EL (cell line): Measurements from ENCODE around the gene FETUB.
"Not testable (repeated sequence)": the region's sequence is repeated elsewhere in the genome, so short reads cannot be mapped to it uniquely, and the experiment has no call there.

ENCODE experiments used
- DNase-seq: peaks from one replicate; pipeline ENCODE4 v3.0.0-alpha.2; 2016

The FETUB gene

DNA sequence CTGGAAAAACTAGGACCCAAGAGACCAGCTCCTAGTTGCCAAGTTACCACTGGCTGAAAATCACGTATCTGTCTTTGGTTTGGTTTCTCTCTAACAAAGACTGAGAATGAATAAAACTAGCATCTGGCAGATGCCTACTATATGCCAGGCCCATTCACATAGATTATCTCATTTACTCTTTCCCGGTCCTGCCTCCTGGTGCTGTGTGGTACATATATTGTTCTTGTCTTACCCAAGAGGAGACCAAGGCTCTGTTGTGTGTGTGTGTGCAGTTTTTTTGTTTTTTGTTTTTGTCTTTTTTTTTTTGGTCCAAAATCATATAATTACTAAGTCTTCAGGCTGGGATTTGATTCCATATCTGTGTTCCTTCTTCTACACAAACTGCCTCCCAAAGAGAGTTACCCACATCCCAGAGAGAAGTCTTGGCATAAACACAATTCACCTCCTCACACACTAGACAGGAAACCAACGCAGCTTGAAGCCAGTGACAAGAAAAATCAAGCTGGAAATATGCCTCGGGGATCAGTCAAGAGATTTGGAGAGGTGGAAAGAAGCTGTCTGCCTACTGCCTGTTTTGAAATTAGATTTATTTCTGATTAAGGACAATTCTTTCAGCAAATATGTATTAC is 26.4 kb upstream of the FETUB start:
- DNase-seq = no peak

DNA sequence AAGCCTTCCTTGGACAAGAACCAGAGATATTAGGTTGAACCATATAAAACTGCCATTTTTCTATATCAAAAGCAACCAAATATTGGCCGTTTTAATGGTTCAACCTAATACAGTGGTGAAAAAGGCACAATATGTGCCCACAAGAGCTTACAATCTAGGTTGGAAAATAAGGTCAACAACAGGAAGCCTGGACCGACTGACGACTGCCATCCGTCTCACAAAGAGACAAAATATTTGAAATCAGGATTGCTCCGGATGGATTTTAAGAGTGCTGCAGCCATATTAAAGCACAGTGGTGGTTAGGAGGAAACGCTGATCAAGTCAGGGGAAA is 26.0 kb upstream of the FETUB start:
- DNase-seq = no peak

- peak; percentile 69 for DNase-seq
These were observed 25.4 kb upstream of the FETUB start for GRCh38 chr3:186614597-186615483.

GRCh38 chr3:186616299-186616617 is 23.9 kb upstream of the FETUB start:
- no peak for DNase-seq

GRCh38 chr3:186617036-186617946 is 22.9 kb upstream of the FETUB start:
- peak; percentile 99 for DNase-seq

DNA sequence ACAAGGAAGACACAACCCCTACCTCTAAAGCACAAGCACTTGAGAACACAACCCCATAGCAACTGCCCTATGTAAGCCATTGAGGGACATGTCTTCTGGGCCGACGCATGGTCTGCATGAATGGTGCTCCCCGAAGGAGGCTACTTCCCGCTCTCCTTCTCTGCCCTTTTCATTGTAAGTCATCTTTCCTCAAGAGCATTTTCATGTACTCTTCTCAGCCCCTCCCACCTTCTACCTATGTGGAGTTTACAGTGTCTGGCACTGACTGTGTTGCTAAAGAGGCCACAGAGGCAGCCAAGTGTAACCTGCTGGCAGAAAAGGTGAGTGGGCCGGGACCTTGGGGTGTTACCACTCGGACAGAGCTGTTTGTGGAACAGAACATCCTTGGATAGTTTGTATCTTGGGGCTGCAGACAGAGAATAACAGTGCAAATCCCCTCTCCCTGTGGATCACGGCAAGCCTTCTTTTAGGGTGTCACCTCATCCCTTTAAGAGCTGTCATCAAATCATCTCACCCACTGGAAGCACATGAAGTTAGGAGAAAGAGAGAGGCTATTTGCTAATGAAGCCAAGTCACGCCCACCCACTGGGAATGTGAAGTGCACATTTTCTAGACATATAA is 21.8 kb upstream of the FETUB start:
- DNase-seq = no peak

DNA sequence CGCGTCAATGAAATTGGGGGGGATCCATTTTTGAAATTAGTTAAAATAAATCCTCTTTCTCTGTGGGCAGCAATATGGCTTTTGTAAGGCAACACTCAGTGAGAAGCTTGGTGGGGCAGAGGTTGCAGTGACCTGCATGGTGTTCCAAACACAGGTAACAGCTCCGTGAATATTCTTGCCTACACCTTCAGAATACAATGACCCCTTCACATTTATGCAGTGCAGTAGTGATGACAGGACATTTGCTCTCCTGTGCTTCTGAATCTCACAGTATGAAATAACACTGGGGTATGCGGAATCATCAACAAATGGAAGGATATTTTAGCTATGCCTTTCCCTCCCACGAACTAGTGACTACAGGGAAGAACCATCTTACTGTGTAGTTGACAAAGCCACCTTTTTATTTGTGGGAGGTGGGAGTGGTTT is 20.4 kb upstream of the FETUB start:
- DNase-seq = no peak

GRCh38 chr3:186620213-186621092 is 19.7 kb upstream of the FETUB start:
- DNase-seq = no peak

DNA sequence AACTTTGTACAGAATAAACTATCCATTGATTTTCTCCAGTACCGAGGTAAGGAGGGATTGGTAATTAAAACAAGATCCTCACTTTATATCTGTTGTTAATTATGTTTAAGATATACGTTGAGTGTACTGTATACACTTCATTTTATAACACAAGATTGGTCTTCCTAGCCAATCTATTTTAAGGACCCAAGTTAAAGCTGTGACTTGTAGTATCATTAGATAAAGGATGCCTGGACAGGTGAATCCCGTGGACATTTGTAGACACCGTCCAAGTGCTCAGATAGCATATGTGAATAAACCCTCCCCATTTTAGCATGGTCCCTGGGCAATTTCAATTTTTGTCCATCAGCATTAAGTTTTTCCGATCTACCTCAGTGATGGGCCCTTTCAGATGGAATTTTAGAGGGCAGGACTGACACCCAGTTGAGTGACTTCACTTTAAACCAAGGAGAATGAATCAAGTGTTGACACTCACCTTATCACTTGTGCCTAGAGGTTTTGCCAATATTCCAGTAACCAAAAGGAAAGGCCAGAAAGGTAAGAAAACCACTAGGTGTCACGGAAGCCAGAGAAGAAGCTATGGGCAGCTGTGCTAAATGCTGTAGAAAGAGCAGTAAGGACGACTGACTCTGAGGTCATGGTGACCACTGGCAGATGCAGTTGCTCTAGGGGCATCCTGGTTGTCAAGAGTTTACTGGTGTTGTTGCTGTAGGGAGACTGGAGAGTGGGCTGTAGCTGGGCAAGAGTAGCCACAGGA is 18.1 kb upstream of the FETUB start:
- DNase-seq = no peak

- no peak for DNase-seq
These were observed 17.4 kb upstream of the FETUB start for GRCh38 chr3:186622651-186623310.

GRCh38 chr3:186624598-186624997 is 15.6 kb upstream of the FETUB start:
- DNase-seq = no peak

DNA sequence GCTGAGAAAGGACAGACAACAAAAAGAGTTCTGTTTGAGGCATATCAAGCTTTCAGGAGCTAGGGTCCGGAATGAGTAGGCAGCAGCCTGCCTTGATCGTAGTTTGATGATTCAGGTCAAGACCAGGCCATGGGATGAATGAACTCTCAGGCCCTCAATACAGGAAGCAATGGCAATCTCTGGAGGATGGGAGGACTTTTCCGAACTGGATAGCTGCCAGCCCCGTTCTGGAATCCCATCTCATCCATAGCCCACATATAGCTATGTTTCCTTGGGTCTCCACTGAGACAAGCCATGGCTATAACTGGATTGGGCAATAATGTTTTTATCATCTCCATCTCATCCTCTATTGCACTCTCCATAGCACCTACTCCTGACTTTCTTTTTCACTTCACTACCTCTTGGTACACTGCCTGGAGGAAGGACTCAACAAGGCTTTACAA is 14.6 kb upstream of the FETUB start:
- DNase-seq = no peak

DNA sequence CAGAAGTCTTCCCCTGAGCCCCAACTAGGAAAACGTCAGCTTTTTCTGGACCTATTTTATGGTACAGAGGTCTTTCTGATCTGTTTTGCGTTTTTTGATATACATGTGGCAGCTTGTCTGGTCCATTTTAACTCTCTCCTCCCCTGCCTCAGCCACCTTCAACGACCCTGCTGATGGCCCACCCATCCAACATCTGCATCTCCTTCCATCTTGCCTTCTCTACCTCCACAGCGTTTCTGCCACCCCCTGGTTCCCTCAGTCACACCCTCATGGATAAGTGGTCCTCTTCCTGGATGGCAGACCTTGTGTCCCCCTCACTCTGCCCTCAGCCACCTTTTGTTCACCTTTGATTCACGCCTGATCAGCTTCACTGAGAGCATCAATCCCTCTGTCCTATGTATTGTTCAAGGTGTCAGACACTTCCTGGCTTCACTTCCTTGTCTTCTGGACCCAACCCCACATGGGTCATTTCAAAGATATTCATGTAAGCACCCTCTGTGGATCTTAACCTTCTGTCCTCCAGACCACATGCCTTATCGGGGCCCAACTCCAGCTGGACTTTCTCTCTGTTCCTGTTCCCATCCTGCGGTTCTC is 13.8 kb upstream of the FETUB start:
- no peak for DNase-seq

- DNase-seq = no peak
These were observed 12.3 kb upstream of the FETUB start for GRCh38 chr3:186627852-186628414.

DNA sequence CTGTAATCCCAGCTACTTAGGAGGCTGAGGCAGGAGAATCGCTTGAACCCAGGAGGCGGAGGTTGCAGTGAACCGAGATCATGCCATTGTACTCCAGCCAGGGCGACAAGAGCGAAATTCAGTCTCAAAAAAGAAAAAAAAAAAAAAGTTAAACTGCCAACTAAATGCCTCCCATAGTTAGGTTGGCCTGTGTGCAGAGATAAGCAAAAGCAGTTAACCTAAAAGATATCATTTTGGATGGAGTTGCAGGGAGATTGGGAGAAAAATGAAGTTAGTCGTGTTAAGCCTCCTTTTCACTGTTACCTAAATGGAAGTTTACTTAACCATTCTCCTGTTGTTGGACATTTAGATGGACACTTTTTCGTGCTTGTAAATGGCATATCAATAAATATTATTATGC is 11.4 kb upstream of the FETUB start:
- DNase-seq = no peak

DNA sequence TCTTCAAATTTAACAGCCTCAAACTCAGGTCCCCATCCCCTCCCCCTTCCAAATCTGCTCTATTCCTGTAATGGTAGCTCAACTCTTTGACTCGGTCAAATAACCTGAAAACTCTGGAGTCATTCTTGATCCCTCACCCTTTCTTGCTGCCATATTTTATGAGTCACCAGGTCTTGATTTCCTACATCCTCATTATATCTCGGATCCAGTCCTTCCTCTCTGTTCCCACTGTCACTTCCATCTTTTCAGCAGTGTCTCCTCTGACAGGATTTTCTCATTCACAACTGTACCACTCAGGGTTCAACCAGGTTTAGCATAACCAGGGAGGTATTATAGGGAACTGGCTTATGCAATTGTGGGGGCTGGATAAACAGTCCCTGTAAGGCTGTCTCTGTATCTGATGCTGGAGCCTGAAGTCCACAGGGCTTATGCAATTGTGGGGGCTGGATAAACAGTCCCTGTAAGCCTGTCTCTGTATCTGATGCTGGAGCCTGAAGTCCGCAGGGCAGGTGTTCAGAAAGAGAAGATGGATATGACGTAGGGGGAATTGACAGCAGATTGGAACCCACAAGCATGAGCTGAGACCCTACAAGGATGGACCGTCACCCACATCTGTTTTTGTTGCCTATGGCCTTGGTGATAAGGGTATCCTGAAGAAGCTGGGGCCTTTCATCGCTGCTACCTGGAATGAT is 9.1 kb upstream of the FETUB start:
- no peak for DNase-seq

DNA sequence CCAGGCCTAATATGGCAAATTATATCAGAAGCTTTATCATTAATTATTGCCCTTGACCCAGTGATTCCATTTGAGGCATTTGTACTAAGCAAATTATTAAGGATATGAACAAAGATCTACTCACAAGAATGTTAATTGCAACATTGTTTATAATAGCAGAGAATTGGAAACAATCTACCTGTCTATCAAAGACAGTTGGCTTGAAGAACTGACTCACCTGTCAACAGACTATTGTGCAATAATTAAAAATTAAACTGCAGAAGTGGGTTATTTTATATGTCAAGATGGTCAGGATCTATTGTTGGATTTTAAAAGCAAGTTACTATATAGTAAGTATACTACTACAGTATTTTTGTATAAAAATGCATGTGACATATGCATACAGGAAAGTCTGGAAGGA is 6.7 kb upstream of the FETUB start:
- DNase-seq = no peak

- DNase-seq = not testable (repeated sequence)
These were observed 6.0 kb upstream of the FETUB start for GRCh38 chr3:186634207-186634606.

- no peak for DNase-seq
These were observed 4.7 kb upstream of the FETUB start for GRCh38 chr3:186635532-186635931.
